Measurements from ENCODE around the gene CSF3. TPM values are rescaled to one million over a fixed set of nuclear protein-coding genes. Genes with fewer than 3 reads are reported as not detected.

The CSF3 gene
- total RNA-seq, 1 experiment from 2014 or later: not detected

DNA sequence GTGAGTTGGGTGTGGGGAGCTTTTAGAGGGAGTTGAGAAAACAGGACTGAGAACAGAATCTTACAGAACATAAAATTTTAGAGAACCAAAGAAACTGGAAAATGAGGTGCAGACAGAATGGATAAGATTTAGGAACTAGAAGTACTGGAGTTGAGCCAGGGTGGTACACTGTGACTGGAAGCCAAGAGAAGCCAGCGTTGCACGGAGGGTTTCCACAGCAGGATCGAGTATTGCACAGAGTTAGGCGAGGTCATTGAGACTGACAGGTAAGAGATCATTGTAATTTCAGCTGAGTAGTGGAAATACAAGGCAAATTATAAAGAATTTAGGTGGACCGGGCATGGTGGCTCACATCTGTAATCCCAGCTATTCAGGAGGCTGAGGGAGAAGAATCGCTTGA, 45.9 kb upstream of the CSF3 start:
- POLR2A ChIA-PET: no interaction called here
- H3K27ac ChIP-seq (ENCODE audit: low read depth, low read length): no peak overlapping the region
- no peaks in the 10 kb centered on the region for H4K20me1 ChIP-seq (ENCODE audit: insufficient read depth)
- ATAC-seq (no peak), DNase-seq (ENCODE audit: low read depth, low spot score) (no peak)
- CTCF ChIA-PET: interaction anchor here (1.2 to 1.3 kb wide), 2 partner anchors 11 kb away, joined by 4 to 5 read pairs; partner anchors contain the start of gene PSMD3
- intact Hi-C loops (cut with micrococcal nuclease): no loop called here
- H3K4me1 ChIP-seq (ENCODE audit: control insufficient read depth in 1 of 2, insufficient read depth in 2 of 2, low read length in 2 of 2): no peaks in the 10 kb centered on the region
- H3K79me2 ChIP-seq (ENCODE audit: insufficient read depth, low read length): no peaks in the 10 kb centered on the region
- no peaks in the 10 kb centered on the region for H3K36me3 ChIP-seq (ENCODE audit: control insufficient read depth in 1 of 2, insufficient read depth in 2 of 2, low read length in 2 of 2)
- BruUV-seq (replicated peaks): no TSS peak
- H2AFZ ChIP-seq (ENCODE audit: low read depth, low read length, poor library complexity, severe bottlenecking): no peak overlapping the region
- peaks cover 14% of the 10 kb centered on the region; the same call in 1 of the 2 replicates for H3K27me3 ChIP-seq (ENCODE audit: insufficient read depth, low read length)
- no peak overlapping the region for H3K4me3 ChIP-seq (replicated peaks in 1 of 2; ENCODE audit: low read depth in 1 of 2, low read length in 2 of 2)
- H3K9me3 ChIP-seq (ENCODE audit: control insufficient read depth in 1 of 2, insufficient read depth in 1 of 2, low read depth in 1 of 2, low read length in 2 of 2): no peaks in the 10 kb centered on the region
- no peaks in the 10 kb centered on the region for H3K9me2 ChIP-seq (ENCODE audit: insufficient read depth)
- H3K4me2 ChIP-seq (ENCODE audit: low read length): no peak overlapping the region
- H3K9ac ChIP-seq (ENCODE audit: low read length): no peak overlapping the region
- no peak for TF ChIP-seq RAD21 (IDR thresholded peaks at IDR 0.05; ENCODE audit: low read depth)
- TF ChIP-seq ZFX (IDR thresholded peaks at IDR 0.05): no peak
- TF ChIP-seq ZNF274 (IDR thresholded peaks at IDR 0.05; ENCODE audit: low read depth, low read length): no peak
- TF ChIP-seq EZH2 (IDR thresholded peaks at IDR 0.05): no peak
- TF ChIP-seq SIN3A (IDR thresholded peaks at IDR 0.05; ENCODE audit: low read depth): no peak
- no peak for TF ChIP-seq POLR2A (IDR thresholded peaks at IDR 0.05; ENCODE audit: borderline replicate concordance, extremely low read depth, insufficient read depth, insufficient read length)
- no peak for TF ChIP-seq FOSL1 (IDR thresholded peaks at IDR 0.05; ENCODE audit: low read depth)
- TF ChIP-seq, protein P1, sequence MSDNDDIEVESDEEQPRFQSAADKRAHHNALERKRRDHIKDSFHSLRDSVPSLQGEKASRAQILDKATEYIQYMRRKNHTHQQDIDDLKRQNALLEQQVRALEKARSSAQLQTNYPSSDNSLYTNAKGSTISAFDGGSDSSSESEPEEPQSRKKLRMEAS (IDR thresholded peaks at IDR 0.05): no peak
- no peak for TF ChIP-seq POLR2AphosphoS5 (IDR thresholded peaks at IDR 0.05; ENCODE audit: low read depth, low read length)
- TF ChIP-seq, protein P2, sequence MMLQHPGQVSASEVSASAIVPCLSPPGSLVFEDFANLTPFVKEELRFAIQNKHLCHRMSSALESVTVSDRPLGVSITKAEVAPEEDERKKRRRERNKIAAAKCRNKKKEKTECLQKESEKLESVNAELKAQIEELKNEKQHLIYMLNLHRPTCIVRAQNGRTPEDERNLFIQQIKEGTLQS (IDR thresholded peaks at IDR 0.05): no peak
- TF ChIP-seq EGR1 (IDR thresholded peaks at IDR 0.05; ENCODE audit: low read depth): no peak
- no peak for TF ChIP-seq JUND (IDR thresholded peaks at IDR 0.05)
- no peak for TF ChIP-seq YY1 (IDR thresholded peaks at IDR 0.05; ENCODE audit: extremely low read depth, insufficient replicate concordance, low read depth, low read length)
- TF ChIP-seq, protein P3, sequence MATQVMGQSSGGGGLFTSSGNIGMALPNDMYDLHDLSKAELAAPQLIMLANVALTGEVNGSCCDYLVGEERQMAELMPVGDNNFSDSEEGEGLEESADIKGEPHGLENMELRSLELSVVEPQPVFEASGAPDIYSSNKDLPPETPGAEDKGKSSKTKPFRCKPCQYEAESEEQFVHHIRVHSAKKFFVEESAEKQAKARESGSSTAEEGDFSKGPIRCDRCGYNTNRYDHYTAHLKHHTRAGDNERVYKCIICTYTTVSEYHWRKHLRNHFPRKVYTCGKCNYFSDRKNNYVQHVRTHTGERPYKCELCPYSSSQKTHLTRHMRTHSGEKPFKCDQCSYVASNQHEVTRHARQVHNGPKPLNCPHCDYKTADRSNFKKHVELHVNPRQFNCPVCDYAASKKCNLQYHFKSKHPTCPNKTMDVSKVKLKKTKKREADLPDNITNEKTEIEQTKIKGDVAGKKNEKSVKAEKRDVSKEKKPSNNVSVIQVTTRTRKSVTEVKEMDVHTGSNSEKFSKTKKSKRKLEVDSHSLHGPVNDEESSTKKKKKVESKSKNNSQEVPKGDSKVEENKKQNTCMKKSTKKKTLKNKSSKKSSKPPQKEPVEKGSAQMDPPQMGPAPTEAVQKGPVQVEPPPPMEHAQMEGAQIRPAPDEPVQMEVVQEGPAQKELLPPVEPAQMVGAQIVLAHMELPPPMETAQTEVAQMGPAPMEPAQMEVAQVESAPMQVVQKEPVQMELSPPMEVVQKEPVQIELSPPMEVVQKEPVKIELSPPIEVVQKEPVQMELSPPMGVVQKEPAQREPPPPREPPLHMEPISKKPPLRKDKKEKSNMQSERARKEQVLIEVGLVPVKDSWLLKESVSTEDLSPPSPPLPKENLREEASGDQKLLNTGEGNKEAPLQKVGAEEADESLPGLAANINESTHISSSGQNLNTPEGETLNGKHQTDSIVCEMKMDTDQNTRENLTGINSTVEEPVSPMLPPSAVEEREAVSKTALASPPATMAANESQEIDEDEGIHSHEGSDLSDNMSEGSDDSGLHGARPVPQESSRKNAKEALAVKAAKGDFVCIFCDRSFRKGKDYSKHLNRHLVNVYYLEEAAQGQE (IDR thresholded peaks at IDR 0.05; ENCODE audit: low read depth): no peak
- TF ChIP-seq SRF (IDR thresholded peaks at IDR 0.05; ENCODE audit: low read depth): no peak
- TF ChIP-seq, protein P4, sequence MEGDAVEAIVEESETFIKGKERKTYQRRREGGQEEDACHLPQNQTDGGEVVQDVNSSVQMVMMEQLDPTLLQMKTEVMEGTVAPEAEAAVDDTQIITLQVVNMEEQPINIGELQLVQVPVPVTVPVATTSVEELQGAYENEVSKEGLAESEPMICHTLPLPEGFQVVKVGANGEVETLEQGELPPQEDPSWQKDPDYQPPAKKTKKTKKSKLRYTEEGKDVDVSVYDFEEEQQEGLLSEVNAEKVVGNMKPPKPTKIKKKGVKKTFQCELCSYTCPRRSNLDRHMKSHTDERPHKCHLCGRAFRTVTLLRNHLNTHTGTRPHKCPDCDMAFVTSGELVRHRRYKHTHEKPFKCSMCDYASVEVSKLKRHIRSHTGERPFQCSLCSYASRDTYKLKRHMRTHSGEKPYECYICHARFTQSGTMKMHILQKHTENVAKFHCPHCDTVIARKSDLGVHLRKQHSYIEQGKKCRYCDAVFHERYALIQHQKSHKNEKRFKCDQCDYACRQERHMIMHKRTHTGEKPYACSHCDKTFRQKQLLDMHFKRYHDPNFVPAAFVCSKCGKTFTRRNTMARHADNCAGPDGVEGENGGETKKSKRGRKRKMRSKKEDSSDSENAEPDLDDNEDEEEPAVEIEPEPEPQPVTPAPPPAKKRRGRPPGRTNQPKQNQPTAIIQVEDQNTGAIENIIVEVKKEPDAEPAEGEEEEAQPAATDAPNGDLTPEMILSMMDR (IDR thresholded peaks at IDR 0.05 in 2 of 3, conservative IDR thresholded peaks at IDR 0.05 in 1 of 3; ENCODE audit: borderline replicate concordance in 1 of 3, insufficient read depth in 1 of 3, low read depth in 2 of 3, low read length in 2 of 3): no peak
- RAD21 ChIA-PET (ENCODE audit: low non-redundant PET in 1 of 2, low total read pairs in 2 of 2, uncharacterized antibody in 2 of 2, unreplicated experiment in 2 of 2): no interaction called here

All from HCT116 (cell line).